HL-60 (cell line): ENCODE results near the gene STYK1.

Source experiments
- DNase-seq, 2 experiments: peaks; one replicate each; pipeline ENCODE4 v3.0.0-alpha.2; 2010 to 2020; ENCODE audit warnings: low read depth in 1 of 2, low spot score in 1 of 2
- H3K27ac ChIP-seq: fragments of 250-450 bp; sonication (Bioruptor Pico); replicated peaks from 2 replicates; pipeline ENCODE4 v1.5.1; 2020; ENCODE audit warnings: mild to moderate bottlenecking, moderate library complexity
- H3K27me3 ChIP-seq: fragments of 250-450 bp; sonication (Bioruptor Pico); 2 replicates; pipeline ENCODE4 v1.5.1; 2021; ENCODE audit warnings: mild to moderate bottlenecking, moderate library complexity; ENCODE audit not compliant: insufficient read depth, poor library complexity, severe bottlenecking
- H3K4me3 ChIP-seq: replicated peaks from 2 replicates; pipeline ENCODE4 v1.5.1; 2011; ENCODE audit warnings: mild to moderate bottlenecking, control low read depth, low read length; ENCODE audit not compliant: insufficient read depth
- GABPA ChIP-seq: IDR thresholded peaks from 2 replicates; pipeline ENCODE4 v1.6.1; 2012; ENCODE audit warnings: low read depth
- POLR2AphosphoS5 ChIP-seq: IDR thresholded peaks from 2 replicates; pipeline ENCODE4 v1.6.1; 2012; ENCODE audit warnings: low read depth
- SPI1 ChIP-seq: IDR thresholded peaks from 2 replicates; pipeline ENCODE4 v1.6.1; 2012; ENCODE audit warnings: low read depth, mild to moderate bottlenecking, borderline replicate concordance
- TF ChIP-seq, protein P1 (sequence below): IDR thresholded peaks from 2 replicates; pipeline ENCODE4 v1.6.1; 2012; ENCODE audit warnings: low read depth; ENCODE audit not compliant: insufficient replicate concordance
- TF ChIP-seq, protein P2 (sequence below): IDR thresholded peaks from one replicate; pipeline ENCODE4 v1.5.1; 2011; ENCODE audit warnings: low read length, control low read depth, inconsistent platforms; ENCODE audit not compliant: insufficient read depth

Gene STYK1

DNA sequence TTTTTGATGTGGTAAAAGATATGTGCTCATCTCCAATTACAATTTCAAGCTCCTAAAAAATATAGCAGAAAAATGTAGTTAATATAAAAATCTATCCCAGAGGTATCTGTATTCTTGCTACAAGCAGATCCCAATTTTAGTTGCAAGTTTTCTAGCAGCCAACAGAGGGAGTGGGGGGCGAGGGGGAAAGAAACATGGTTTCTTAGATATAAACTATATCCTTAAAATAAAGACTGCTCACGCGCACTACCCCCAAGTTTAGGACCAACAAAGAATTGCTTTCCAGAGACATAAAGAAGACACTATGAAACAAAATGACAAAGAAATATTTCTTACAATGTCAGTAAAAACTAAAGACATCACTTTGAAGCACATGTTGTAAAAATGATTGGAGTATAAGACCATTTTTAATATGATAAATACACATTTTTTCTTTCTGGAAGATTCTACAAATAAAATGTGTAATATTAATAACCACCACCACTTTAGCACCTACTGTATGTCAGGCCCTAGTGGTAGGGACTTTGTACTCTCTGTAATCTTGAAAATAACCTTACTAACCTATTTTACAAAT lies 65.9 kb downstream of the STYK1 start:
- Histone ChIP-seq H3K4me3 (no peak overlapping the region), H3K27ac (no peak overlapping the region), H3K27me3 (no peaks in the 10 kb centered on the region)
- DNase-seq: no peak
- TF ChIP-seq GABPA (no peak), SPI1 (no peak), POLR2AphosphoS5 (no peak)
- TF ChIP-seq, protein P1, sequence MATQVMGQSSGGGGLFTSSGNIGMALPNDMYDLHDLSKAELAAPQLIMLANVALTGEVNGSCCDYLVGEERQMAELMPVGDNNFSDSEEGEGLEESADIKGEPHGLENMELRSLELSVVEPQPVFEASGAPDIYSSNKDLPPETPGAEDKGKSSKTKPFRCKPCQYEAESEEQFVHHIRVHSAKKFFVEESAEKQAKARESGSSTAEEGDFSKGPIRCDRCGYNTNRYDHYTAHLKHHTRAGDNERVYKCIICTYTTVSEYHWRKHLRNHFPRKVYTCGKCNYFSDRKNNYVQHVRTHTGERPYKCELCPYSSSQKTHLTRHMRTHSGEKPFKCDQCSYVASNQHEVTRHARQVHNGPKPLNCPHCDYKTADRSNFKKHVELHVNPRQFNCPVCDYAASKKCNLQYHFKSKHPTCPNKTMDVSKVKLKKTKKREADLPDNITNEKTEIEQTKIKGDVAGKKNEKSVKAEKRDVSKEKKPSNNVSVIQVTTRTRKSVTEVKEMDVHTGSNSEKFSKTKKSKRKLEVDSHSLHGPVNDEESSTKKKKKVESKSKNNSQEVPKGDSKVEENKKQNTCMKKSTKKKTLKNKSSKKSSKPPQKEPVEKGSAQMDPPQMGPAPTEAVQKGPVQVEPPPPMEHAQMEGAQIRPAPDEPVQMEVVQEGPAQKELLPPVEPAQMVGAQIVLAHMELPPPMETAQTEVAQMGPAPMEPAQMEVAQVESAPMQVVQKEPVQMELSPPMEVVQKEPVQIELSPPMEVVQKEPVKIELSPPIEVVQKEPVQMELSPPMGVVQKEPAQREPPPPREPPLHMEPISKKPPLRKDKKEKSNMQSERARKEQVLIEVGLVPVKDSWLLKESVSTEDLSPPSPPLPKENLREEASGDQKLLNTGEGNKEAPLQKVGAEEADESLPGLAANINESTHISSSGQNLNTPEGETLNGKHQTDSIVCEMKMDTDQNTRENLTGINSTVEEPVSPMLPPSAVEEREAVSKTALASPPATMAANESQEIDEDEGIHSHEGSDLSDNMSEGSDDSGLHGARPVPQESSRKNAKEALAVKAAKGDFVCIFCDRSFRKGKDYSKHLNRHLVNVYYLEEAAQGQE: no peak

DNA sequence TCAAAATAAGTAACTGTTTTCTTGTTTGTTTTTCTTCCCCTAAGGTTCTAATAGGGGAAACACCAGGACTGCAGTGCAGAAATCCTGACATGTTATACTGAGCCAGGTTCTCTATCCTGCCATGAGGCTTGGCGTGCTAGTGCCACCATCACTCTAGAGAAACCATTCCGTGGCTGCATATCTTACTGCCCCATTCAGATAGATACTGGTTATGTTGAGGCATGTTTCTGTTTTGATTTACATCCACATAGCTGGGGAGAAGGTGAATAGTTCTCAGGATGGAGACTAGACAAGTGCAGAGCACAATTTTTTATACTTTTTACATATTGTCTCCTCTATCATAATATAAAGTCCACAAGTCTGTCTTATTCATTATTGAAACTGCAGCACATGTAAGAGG lies 72.0 kb downstream of the STYK1 start:
- Histone ChIP-seq H3K27ac (no peak overlapping the region), H3K4me3 (no peak overlapping the region), H3K27me3 (no peaks in the 10 kb centered on the region)
- DNase-seq: no peak
- TF ChIP-seq, protein P1: no peak
- TF ChIP-seq SPI1 (no peak), POLR2AphosphoS5 (no peak), GABPA (no peak)
- TF ChIP-seq, protein P2, sequence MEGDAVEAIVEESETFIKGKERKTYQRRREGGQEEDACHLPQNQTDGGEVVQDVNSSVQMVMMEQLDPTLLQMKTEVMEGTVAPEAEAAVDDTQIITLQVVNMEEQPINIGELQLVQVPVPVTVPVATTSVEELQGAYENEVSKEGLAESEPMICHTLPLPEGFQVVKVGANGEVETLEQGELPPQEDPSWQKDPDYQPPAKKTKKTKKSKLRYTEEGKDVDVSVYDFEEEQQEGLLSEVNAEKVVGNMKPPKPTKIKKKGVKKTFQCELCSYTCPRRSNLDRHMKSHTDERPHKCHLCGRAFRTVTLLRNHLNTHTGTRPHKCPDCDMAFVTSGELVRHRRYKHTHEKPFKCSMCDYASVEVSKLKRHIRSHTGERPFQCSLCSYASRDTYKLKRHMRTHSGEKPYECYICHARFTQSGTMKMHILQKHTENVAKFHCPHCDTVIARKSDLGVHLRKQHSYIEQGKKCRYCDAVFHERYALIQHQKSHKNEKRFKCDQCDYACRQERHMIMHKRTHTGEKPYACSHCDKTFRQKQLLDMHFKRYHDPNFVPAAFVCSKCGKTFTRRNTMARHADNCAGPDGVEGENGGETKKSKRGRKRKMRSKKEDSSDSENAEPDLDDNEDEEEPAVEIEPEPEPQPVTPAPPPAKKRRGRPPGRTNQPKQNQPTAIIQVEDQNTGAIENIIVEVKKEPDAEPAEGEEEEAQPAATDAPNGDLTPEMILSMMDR: no peak

DNA sequence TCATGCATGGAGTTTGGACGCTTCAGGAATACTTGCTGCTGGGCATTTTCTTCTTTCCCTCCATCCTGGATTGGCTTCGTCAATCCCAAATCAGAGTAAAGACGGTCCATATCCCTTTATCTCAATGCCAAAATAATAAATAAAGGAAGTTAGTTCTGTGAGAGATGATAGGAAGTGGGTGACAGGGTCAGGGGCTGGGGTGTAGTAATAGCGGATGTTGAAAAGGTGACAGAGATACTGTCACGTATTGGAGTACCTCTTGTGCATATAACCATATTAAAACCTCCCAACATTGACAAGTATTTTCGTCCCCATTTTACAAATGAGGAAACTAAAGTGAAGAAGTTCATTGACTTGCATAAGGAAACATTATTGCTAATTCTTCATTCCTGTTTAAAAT lies 72.9 kb downstream of the STYK1 start:
- DNase-seq: peak in 1 of 2 experiments; percentile 28
- TF ChIP-seq, protein P1: no peak
- TF ChIP-seq, protein P2: no peak
- no peak for TF ChIP-seq POLR2AphosphoS5
- TF ChIP-seq GABPA: no peak
- TF ChIP-seq SPI1: no peak
- no peak overlapping the region for H3K27ac ChIP-seq
- no peaks in the 10 kb centered on the region for H3K27me3 ChIP-seq
- no peak overlapping the region for H3K4me3 ChIP-seq

DNA sequence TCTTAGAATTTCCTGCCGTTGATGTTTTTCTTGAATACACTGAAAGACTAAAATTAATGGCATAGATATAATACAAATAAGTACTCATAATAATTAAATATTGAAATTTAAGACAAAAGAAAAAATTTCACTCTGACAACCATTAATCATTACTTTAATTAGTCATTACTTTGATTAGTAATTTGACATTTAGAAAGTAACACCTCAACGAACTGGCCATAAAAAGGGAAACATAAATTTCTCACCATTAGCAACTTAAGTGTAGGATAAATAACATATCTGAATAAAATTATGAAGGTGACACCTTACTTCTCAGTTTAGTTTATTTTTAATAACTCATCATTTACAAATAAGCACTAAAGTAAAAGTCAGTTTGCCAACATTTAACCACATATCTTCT lies 78.0 kb downstream of the STYK1 start:
- no peak overlapping the region for H3K4me3 ChIP-seq
- TF ChIP-seq POLR2AphosphoS5: no peak
- no peak for TF ChIP-seq GABPA
- TF ChIP-seq, protein P1: no peak
- TF ChIP-seq, protein P2: no peak
- TF ChIP-seq SPI1: no peak
- H3K27me3 ChIP-seq: no peaks in the 10 kb centered on the region
- no peak for DNase-seq
- H3K27ac ChIP-seq: no peak overlapping the region
